Vagina (tissue), 2 donors: ENCODE data around the gene CYP4F3. TPM values are rescaled to one million over a fixed set of nuclear protein-coding genes. Genes with fewer than 3 reads are reported as not detected.

ENCODE experiments used
- DNase-seq, 2 donors: peaks; one replicate each; pipeline ENCODE4 v3.0.0-alpha.2; 2017; ENCODE audit errors: extremely low spot score in 2 of 2
- H3K27ac ChIP-seq: fragments of 200-600 bp; sonication (generic); one replicate; pipeline ENCODE4 v1.5.1; 2019
- H3K27me3 ChIP-seq: fragments of 200-600 bp; sonication (generic); one replicate; pipeline ENCODE4 v1.5.1; 2019
- H3K36me3 ChIP-seq, 2 donors: fragments of 200-600 bp; sonication (generic); one replicate each; pipeline ENCODE4 v1.5.1; 2017 to 2019
- H3K4me1 ChIP-seq: fragments of 200-600 bp; sonication (generic); one replicate; pipeline ENCODE4 v1.5.1; 2019
- H3K4me3 ChIP-seq, 2 donors: fragments of 200-600 bp; sonication (generic); 1 replicate in 1 of 2; 2 replicates in 1 of 2; pipeline ENCODE4 v1.5.1; 2016 to 2019
- H3K9me3 ChIP-seq: fragments of 200-600 bp; sonication (generic); one replicate; pipeline ENCODE4 v1.5.1; 2019
- CTCF ChIP-seq, 3 experiments: fragments of 450-650 bp in 2 of 3; fragments of 200-600 bp in 1 of 3; sonication (generic) in 1 of 3; IDR thresholded peaks; one replicate each; pipeline ENCODE4 v1.5.1; 2017 to 2019; ENCODE audit warnings: antibody characterized with exemption in 3 of 3, mild to moderate bottlenecking in 2 of 3, moderate library complexity in 2 of 3
- POLR2A ChIP-seq, 2 donors: fragments of 450-650 bp; IDR thresholded peaks; one replicate each; pipeline ENCODE4 v1.6.1; 2017; ENCODE audit warnings: antibody characterized with exemption in 2 of 2, mild to moderate bottlenecking in 2 of 2, moderate library complexity in 2 of 2
- POLR2AphosphoS5 ChIP-seq, 2 donors: sonication (generic); formaldehyde crosslinking; IDR thresholded peaks; one replicate each; pipeline ENCODE4 v1.9.0; 2017; ENCODE audit warnings: antibody characterized with exemption in 2 of 2, mild to moderate bottlenecking in 2 of 2, low read depth in 1 of 2; ENCODE audit not compliant: insufficient read depth in 1 of 2
- intact Hi-C: fragments of 100-400 bp; cut with DNase I; formaldehyde crosslinking; loops from one replicate; pipeline ENCODE4 v1.15.1; 2023
- small RNA-seq: library from RNA; depleted of rRNA; stranded (forward); fragments of <200 nt; gene quantifications from one replicate; pipeline ENCODE3, GENCODE V24; 2016
- total RNA-seq: library from RNA; depleted of rRNA; stranded (reverse); fragments of >200 nt; gene quantifications from one replicate; pipeline ENCODE4 v1.2.3, GENCODE V29; 2016

CYP4F3 gene
- total RNA-seq, 1 donor from 2014 or later: 29.7 TPM

- Histone ChIP-seq H3K27me3 (no peaks in the 10 kb centered on the region), H3K27ac (no peak overlapping the region), H3K4me1 (no peaks in the 10 kb centered on the region), H3K9me3 (no peaks in the 10 kb centered on the region), H3K4me3 (no peak overlapping the region), H3K36me3 (peaks cover 0 to 50% of the 10 kb centered on the region in 2 donors)
- intact Hi-C loops: no loop called here
- TF ChIP-seq POLR2A (IDR thresholded peaks at IDR 0.05) (no peak), POLR2AphosphoS5 (IDR thresholded peaks at IDR 0.05; ENCODE audit: insufficient read depth in 1 of 2, low read depth in 1 of 2) (no peak), CTCF (IDR thresholded peaks at IDR 0.05) (no peak)
- DNase-seq: peak in 1 of 2 donors; percentile 32
Observed at GRCh38 chr19:15684828-15685227, 44.1 kb downstream of the CYP4F3 start.

DNA sequence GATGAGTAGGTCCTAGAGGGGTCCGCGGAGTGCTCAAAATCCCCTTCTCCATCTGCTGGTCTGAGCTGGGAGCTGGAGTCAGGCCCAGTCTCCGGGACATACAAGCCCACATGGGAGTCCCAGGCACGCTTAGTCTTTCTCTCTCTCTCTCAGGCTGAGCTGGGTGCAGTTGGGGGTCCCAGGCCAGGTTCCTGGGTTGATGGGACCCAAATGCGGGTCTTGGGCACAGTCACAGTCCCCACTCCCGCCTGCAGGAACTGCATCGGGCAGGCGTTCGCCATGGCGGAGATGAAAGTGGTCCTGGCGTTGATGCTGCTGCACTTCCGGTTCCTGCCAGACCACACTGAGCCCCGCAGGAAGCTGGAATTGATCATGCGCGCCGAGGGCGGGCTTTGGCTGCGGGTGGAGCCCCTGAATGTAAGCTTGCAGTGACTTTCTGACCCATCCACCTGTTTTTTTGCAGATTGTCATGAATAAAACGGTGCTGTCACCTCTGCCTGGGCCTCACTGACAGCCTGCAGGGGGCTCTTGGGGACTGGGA, 56.0 kb downstream of the CYP4F3 start:
- no peak for TF ChIP-seq CTCF (IDR thresholded peaks at IDR 0.05)
- TF ChIP-seq POLR2A (IDR thresholded peaks at IDR 0.05): no peak
- TF ChIP-seq POLR2AphosphoS5 (IDR thresholded peaks at IDR 0.05; ENCODE audit: insufficient read depth in 1 of 2, low read depth in 1 of 2): no peak
- Histone ChIP-seq H3K36me3 (no peaks in the 10 kb centered on the region), H3K27ac (no peak overlapping the region), H3K9me3 (no peaks in the 10 kb centered on the region), H3K4me3 (no peak overlapping the region), H3K4me1 (peaks cover 2% of the 10 kb centered on the region), H3K27me3 (no peaks in the 10 kb centered on the region)
- intact Hi-C loops: no loop called here
- DNase-seq: no peak

DNA sequence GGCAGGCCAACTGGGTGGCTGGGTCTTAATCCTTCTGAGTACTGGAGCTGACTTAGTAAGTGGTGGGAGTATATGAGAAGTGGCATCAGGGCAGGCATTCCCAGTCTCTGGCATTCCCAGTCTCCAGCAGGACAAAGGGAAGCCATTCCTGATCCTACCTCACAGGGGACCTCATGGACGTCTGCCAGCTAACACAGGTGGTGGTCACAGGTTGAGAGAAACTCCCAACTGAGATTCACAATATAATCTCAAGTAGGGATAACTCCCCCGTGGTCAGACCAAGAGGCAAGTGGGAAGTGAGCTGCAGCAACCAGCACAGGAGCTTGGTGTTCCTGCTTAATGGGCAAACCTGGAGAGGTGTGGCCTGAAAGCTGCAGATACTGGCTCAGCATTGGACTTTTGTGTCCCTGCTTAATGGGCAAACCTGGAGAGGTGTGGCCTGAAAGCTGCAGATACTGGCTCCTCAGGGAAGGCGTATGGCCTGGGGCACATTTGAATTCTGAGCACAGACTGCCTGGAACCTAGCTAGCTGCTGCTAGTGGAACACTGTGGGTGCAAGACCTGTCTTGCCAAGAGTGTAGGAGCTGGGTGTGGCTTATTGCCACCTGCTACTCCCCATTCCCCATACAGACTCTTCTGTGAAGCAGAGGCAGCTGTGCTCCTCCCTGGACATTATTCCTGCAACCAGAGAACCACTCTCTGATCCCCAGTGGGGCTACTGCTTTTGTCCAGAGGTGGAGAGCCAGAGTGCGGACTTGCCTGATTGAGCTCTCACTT, 61.2 kb downstream of the CYP4F3 start:
- Histone ChIP-seq H3K4me3 (no peak overlapping the region), H3K9me3 (no peaks in the 10 kb centered on the region), H3K27ac (no peak overlapping the region), H3K27me3 (no peaks in the 10 kb centered on the region), H3K4me1 (peaks cover 25% of the 10 kb centered on the region), H3K36me3 (no peaks in the 10 kb centered on the region)
- peak in 1 of 2 donors; percentile 19 for TF ChIP-seq POLR2AphosphoS5 (IDR thresholded peaks at IDR 0.05; ENCODE audit: insufficient read depth in 1 of 2, low read depth in 1 of 2)
- no peak for TF ChIP-seq CTCF (IDR thresholded peaks at IDR 0.05)
- DNase-seq: no peak
- intact Hi-C loops: no loop called here

- H3K27me3 ChIP-seq: no peaks in the 10 kb centered on the region
- no peak overlapping the region for H3K27ac ChIP-seq
- H3K36me3 ChIP-seq: no peaks in the 10 kb centered on the region
- no peaks in the 10 kb centered on the region for H3K9me3 ChIP-seq
- H3K4me3 ChIP-seq: no peak overlapping the region
- intact Hi-C loops: no loop called here
- H3K4me1 ChIP-seq: peaks cover 25% of the 10 kb centered on the region
- DNase-seq: no peak
- no peak for TF ChIP-seq POLR2A (IDR thresholded peaks at IDR 0.05)
- no peak for TF ChIP-seq CTCF (IDR thresholded peaks at IDR 0.05)
- no peak for TF ChIP-seq POLR2AphosphoS5 (IDR thresholded peaks at IDR 0.05; ENCODE audit: insufficient read depth in 1 of 2, low read depth in 1 of 2)
Observed at GRCh38 chr19:15702534-15702930, 61.8 kb downstream of the CYP4F3 start.

Small RNA genes within 50 kb of the gene (small RNA-seq; reads per million reads assigned to genes)
- not detected for gene AD000091.1

Other genes starting within 250 kb of the CYP4F3 start
- 127 TPM for gene AKAP8L, start 221.9 kb upstream of the CYP4F3 start, total RNA-seq
- gene WIZ, start 190.9 kb upstream of the CYP4F3 start, total RNA-seq: 44.4 TPM
- 7.9 TPM for gene RASAL3, start 176.4 kb upstream of the CYP4F3 start, total RNA-seq
- gene PGLYRP2, start 161.4 kb upstream of the CYP4F3 start, total RNA-seq: not detected
- 12.3 TPM for gene CYP4F22, start 132.4 kb upstream of the CYP4F3 start, total RNA-seq
- gene CYP4F8, start 25.7 kb upstream of the CYP4F3 start, total RNA-seq: 0.98 TPM
- 76.1 TPM for gene CYP4F12, start 32.2 kb downstream of the CYP4F3 start, total RNA-seq
- not detected for gene OR10H2, start 87.1 kb downstream of the CYP4F3 start, total RNA-seq
- gene OR10H3, start 97.1 kb downstream of the CYP4F3 start, total RNA-seq: not detected
- not detected for gene OR10H5, start 146.8 kb downstream of the CYP4F3 start, total RNA-seq
- gene OR10H1, start 174.8 kb downstream of the CYP4F3 start, total RNA-seq: not detected